GM19395 (cell line): ENCODE data around the gene KAZN.

Experiments
- ATAC-seq: cut with Tn5 transposase; IDR thresholded peaks from one replicate; pipeline ENCODE4 v1.9.1; 2021; ENCODE audit warnings: mild to moderate bottlenecking, moderate library complexity; ENCODE audit not compliant: unreplicated experiment

The KAZN gene

DNA sequence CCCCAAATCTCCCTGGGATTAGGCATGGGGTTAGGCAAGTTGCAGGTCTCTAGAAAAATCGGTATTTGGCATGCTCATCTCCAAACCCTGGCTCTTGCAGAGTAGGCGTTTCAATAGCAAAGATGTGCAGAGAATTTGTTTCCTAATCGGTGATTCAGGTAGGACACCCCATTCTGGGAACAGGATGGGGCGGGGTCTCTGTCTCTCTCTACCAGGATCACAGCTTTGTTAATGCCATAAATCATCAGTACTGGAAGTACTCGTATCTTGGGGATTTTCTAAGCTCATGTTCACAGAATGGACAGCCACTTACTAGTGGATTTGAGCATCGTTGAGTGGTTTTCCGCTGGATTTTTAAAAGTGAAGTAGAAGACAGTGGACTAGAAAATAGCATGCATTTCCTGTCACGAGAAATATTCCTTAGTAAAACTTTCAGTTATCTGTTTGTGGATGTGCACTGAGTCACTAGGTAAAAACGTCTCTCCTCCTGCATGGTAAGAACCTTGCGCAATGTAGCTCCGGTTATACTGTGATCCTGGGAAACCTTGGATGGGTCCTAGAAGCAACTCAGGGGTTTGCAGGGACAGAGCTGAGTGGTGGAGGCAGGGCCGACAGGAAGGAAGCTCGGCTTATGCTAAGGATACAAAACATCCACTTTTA, 560.2 kb downstream of the KAZN start:
- ATAC-seq: no peak

- ATAC-seq: no peak
These were observed 560.7 kb downstream of the KAZN start for GRCh38 chr1:15159166-15159555.

- ATAC-seq: no peak
These were observed 562.1 kb downstream of the KAZN start for GRCh38 chr1:15160626-15161025.

- no peak for ATAC-seq
These were observed 568.9 kb downstream of the KAZN start for GRCh38 chr1:15167386-15167785.
